Left renal cortex interstitium (tissue), 4 donors: ENCODE data around the gene TRMT6. TPM values are rescaled to one million over a fixed set of nuclear protein-coding genes. Genes with fewer than 3 reads are reported as not detected.
A peak's percentile ranks its signal among the peaks of the same experiment; 100 is the strongest.

Experiments used
- DNase-seq, 4 donors: peaks; one replicate each; pipeline ENCODE4 v3.0.0-alpha.2; 2013; ENCODE audit warnings: low read depth in 4 of 4, low spot score in 2 of 4, missing footprints in 1 of 4
- polyA plus RNA-seq, 4 donors: library from polyadenylated mRNA; unstranded; fragments of 120-200 nt; gene quantifications; one replicate each; pipeline ENCODE4 v1.2.1, GENCODE V29; 2013; ENCODE audit not compliant: insufficient read length in 4 of 4

TRMT6 gene, protein sequence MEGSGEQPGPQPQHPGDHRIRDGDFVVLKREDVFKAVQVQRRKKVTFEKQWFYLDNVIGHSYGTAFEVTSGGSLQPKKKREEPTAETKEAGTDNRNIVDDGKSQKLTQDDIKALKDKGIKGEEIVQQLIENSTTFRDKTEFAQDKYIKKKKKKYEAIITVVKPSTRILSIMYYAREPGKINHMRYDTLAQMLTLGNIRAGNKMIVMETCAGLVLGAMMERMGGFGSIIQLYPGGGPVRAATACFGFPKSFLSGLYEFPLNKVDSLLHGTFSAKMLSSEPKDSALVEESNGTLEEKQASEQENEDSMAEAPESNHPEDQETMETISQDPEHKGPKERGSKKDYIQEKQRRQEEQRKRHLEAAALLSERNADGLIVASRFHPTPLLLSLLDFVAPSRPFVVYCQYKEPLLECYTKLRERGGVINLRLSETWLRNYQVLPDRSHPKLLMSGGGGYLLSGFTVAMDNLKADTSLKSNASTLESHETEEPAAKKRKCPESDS
- 10 to 100 TPM; 16.2 to 20.2 (median 18.6) TPM for polyA plus RNA-seq

GRCh38 chr20:5950271-5951031 lies at the start of gene TRMT6, which contains the start of gene MCM8:
TRMT6 (minus strand) TSS chr20:5950533; CDS start chr20:5950405, 128 bp downstream.
MCM8 (plus strand) TSS chr20:5950652; CDS start chr20:5952016, 1,364 bp downstream.
- DNase-seq: peak; percentile 72 to 95 (median 87)

DNA sequence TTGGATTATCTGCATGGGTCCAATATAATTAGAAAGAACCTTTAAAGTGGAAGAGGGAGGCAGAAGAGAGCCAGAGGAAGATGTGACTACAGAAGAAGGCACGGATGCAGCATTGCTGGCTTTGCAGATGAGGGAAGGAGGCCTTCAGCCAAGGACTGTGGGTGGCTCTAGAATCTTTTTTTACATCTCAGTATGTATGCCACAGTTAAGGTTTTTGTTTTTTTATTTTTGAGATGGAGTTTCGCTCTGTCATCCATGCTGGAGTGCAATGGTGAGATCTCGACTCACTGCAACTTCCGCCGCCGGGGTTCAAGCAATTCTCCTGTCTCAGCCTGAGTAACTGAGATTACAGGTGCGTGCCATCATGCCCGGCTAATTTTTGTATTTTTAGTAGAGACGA lies 49.5 kb upstream of the TRMT6 start:
- DNase-seq: no peak

DNA sequence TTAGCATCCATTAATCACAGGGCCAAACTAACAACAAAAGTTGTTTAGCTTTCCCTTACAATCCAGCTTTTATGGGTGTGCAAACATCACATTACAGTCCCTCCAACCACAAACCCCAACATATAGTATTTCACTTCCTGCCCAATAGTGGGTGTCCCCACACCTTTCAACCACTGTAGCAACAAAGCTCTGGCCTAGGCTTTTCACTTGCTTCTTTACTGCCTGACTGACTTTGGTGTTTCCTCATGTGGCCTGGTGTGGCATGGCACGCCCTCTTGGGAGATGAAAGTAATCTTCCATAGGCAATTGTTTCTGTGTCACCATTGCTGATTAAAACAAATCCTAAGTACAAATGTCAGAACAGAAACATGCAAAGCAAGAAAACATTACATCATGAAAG lies 46.4 kb upstream of the TRMT6 start:
- no peak for DNase-seq

DNA sequence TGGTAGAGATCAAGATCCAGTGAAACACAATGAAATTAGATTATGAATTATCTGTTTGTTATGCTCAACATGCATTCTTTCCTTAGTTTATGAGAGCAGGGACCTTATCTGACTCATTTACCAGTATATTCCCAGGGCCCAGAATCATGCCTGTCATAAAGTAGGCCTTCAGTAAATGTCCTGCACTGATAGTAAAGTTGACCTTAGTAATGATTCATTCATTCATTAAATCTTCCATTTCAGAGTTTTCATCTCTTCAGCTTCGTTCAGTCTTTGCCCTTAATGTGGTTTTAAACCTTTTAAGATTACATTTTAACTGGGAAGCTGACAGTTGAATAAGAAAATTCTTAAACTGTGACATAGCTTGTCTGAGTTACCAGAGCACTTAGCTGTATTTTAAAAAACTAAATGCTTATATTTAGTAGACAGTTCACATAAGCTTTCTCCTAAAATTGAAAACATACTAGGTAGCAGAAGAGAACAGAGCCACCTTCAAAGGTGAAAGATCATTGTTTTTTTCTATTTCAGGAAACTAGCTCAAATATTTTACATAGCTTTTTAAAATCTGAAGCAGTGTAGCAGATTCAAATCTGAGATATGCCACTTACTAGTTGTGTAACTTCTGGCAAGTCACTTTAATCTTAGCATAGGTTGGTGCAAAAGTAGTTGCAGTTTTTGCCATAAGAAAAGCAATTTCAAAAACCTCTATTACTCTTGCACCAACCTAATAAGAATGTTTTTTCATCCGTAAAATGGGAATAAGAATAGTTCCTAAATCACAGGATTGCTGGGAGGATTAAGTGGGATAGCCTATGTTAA lies 41.5 kb upstream of the TRMT6 start:
- no peak for DNase-seq

- no peak for DNase-seq
Measured at GRCh38 chr20:5990946-5991345, 40.6 kb upstream of the TRMT6 start.

DNA sequence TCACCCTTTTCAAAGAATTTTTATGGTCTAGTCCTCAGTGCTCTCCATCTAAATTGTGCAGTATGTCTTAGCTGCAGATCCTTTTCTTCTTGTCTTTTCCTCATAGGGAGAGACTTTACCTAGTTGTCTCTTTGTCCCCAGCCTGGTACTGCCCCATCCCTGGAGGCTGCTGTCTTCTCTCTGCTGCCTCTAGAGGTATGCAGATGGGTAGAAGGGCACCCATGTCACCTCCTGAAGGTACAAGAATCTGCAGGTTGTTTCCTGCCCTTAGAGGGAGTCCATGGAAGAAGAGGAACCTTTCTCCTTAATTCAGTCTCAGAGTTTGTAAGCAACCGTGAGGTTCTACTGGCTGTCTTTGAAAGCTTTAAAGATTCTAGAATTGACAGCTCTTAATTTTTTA lies 39.2 kb upstream of the TRMT6 start:
- no peak for DNase-seq

DNA sequence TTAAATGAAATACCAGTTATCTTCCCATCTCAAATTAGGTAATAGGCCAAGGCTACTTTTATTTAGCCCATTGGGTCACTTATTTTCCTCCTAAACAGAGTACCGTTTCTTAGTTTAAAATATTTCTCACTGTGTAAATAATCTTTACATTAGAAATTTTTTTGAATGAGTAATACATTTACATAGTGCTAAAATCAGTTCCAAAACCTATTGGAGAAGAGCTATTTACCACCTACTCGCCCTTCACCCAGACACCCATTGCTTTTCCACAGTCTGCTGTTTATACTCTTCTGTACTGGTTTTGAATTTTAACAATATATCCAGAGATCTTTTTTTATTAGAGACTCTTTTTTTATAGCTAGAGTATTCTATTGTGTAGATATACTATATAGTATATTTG lies 37.0 kb upstream of the TRMT6 start:
- DNase-seq: no peak

DNA sequence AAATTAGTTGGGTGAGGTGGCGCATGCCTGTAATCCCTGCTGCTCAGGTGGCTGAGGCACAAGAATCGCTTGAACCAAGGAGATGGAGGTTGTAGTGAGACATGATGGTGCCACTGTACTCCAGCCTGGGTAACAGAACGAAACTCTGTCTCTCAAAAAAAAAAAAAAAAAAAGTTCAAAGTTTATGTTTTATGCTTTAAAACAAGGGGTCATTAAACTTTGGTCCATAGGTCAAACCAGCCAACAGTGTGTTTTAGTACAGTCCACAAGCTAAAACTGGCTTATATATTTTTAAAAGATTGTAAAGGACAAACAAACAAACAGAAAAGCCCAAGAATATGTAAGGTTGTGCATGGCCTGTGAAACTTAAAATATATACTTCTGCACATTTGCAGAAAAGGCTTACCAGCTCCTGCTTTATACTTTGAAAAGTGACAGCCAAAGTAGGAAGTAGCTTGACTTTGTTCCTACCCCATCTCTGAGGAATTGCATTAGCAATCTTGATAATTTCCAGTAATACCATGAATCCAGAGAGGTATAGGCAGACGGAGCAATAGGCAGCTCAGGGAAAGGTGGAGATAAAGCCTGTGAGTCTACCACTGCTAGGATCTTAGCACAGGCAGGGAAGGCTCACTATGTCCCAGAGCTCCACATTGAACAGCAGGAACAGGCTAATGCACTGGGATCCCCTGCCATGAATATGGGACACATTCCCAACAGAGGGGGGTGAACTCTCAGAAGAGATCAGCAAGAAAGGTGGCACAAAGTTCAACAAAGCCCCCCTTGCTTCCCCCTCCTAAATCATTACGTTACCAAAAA lies 30.6 kb upstream of the TRMT6 start:
- DNase-seq: no peak

- DNase-seq: no peak
Measured at GRCh38 chr20:5979801-5980200, 29.5 kb upstream of the TRMT6 start.

GRCh38 chr20:5977975-5978374 lies 27.6 kb upstream of the TRMT6 start:
- DNase-seq: no peak

DNA sequence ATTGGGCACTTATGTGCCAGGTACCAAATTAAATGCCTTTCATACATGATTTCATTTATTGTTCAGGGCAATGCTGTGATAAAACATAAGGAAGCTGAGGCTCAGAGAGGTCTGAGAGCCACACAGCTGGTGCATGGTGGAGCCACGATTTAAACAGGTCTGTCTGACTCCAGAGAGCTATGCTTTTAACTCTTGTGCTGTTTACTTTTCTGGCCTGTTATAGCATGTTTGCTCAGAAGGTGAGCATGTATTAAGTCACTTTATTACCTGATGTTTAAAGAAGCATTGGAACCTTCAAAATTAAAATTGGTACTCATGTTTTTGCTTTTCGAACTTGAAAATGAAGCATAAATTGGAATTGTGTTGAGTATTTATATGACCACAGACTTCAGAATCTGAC lies 26.9 kb upstream of the TRMT6 start:
- DNase-seq: no peak

- DNase-seq: no peak
Measured at GRCh38 chr20:5975778-5976177, 25.4 kb upstream of the TRMT6 start.

DNA sequence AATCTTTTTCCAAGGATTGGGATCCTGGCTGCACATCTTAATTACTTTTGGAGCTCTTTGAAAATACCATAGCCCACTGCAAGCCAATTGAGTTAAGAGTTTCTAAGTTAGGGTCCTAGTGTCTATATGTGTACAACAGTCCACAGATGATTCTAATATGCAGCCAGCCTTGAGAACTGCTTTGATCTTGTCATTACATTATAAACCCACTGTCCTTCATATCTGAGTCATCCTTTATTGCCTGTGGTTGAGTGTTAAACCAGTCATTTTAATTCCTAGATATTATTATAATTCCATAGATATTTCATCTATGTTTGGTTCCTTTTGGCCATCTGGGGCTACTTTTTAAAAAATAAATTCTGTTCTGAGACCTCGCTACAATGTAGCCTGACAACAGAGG lies 24.2 kb upstream of the TRMT6 start:
- no peak for DNase-seq

DNA sequence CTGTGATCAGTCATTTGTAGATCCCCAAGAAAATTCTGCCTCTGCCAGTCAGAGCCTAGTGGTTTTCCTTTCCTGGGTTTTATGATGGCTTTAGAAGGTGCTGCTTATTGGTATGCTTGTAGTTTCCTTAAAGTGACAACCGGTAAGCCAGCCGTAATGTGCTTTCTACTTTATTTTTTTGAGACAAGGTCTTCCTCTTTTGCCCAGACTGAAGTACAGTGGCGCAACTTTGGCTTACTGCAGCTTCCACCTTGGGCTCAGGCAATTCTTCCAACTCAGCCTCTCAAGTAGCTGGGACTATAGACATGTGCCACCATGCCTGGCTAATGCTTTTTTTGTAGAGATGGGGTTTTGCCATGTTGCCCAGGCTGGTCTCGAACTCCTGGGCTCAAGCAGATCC lies 23.6 kb upstream of the TRMT6 start:
- DNase-seq: no peak

DNA sequence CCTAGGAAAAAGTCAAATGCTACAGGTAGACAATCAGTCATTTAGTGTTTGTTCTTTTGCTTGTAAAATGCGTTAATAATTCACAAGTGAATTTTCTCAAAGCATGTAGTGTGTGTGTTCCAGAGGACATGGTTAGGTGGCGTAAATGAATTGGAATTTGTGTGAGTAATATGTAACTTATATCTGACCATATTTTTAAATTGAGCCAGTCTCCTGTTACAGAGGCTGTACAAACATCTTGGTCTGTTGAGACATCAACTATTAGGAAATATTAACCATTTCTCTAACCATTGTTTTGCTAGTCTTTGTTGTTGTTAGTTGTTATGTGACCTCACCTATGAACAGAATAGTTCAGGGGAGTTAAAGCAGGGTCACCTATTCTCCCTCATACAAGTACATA lies 22.8 kb upstream of the TRMT6 start:
- no peak for DNase-seq

DNA sequence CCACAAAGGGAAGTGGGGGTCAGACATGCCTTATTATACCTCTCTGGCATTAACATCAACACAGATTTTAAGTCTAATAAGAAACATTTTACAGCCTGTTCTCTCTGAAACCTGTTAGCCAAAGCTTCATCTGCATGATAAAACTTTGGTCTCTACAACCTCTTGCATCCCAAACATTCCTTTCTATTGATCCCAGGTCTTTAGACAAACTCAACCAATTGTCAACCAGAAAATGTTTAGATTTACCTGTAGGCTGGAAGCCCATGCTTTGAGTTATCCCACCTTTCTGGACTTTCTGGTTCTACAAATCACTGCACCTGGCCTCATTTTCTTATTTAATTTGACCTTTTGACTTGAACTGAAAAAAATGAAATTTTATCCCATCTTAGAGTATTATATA lies 20.9 kb upstream of the TRMT6 start:
- DNase-seq: no peak

DNA sequence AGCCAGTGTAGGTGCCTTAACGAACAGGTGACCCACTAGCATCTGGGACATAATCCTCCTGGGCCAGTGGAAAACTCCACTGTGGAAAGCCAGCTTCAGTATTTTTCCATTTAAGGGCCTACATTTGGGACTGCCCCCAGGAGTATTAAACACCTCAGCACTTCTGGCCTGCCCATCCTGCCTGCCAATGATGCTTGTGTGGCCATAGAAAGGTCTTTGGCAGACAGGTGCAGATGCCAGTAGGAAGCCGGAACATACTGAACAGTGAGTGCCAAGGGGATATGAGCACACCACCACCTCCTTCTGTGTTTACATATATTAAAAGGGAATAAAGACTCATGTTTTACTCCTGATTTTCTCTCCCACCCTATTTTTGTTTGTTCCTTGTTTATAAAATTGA lies 20.0 kb upstream of the TRMT6 start:
- DNase-seq: no peak

- no peak for DNase-seq
Measured at GRCh38 chr20:5969940-5970339, 19.6 kb upstream of the TRMT6 start.

- DNase-seq: no peak
Measured at GRCh38 chr20:5969348-5969935, 19.1 kb upstream of the TRMT6 start.

DNA sequence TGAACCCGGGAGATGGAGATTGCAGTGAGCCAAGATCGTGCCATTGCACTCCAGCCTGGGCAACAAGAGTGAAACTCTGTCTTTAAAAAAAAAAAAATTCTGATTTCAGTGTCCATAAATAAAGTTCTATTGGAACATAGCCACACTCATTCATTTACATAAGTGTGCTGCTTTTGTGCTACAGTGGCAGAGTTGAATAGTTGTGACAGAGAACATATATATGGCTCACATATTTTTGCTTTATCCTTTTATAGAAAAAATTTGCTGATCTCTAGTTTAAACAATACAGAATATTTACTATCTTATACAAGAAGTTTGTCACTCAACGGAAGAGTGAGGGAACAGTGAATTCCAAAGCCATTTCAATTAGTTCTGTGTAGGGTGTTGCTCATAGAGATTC lies 18.1 kb upstream of the TRMT6 start:
- no peak for DNase-seq
